Measurements from ENCODE around the gene SNX19. TPM values are rescaled to one million over a fixed set of nuclear protein-coding genes. Genes with fewer than 3 reads are reported as not detected.
"Not testable (repeated sequence)": the region's sequence is repeated elsewhere in the genome, so short reads cannot be mapped to it uniquely, and the experiment has no call there.

The SNX19 gene
- total RNA-seq: 40.8 TPM

GRCh38 chr11:130916238-130916855, at the start of gene SNX19:
Gene SNX19, minus strand, starts transcription at chr11:130916479. Its CDS starts 540 bp downstream, at chr11:130915939.
- no peak for FAIRE-seq

GRCh38 chr11:130964058-130964792, 47.9 kb upstream of the SNX19 start:
- FAIRE-seq (no peak), DNase-seq (ENCODE audit: low spot score in 2 of 2) (no peak)

More at GRCh38 chr11:130916238-130916855, at the start of gene SNX19:
- DNase-seq (ENCODE audit: low spot score in 2 of 2): peak; percentile 94 to 95

- DNase-seq (ENCODE audit: low spot score in 2 of 2) (no peak), FAIRE-seq (no peak)
Observed at GRCh38 chr11:130947889-130948288, 31.6 kb upstream of the SNX19 start.

- FAIRE-seq (no peak), DNase-seq (ENCODE audit: low spot score in 2 of 2) (no peak)
Observed at GRCh38 chr11:130947481-130947880, 31.2 kb upstream of the SNX19 start.

GRCh38 chr11:130947058-130947457, 30.8 kb upstream of the SNX19 start:
- FAIRE-seq (no peak), DNase-seq (ENCODE audit: low spot score in 2 of 2) (no peak)

- no peak for FAIRE-seq
Observed at GRCh38 chr11:130945896-130946295, 29.6 kb upstream of the SNX19 start.

GRCh38 chr11:130940706-130941105, 24.4 kb upstream of the SNX19 start:
- DNase-seq (ENCODE audit: low spot score in 2 of 2): no peak
- no peak for FAIRE-seq

More at GRCh38 chr11:130945896-130946295, 29.6 kb upstream of the SNX19 start:
- peak in 1 of 2 donors; percentile 25 for DNase-seq (ENCODE audit: low spot score in 2 of 2)

- DNase-seq (ENCODE audit: low spot score in 2 of 2) (no peak), FAIRE-seq (no peak)
Observed at GRCh38 chr11:130937051-130937450, 20.8 kb upstream of the SNX19 start.

GRCh38 chr11:130932086-130932712, 15.9 kb upstream of the SNX19 start:
- FAIRE-seq (no peak), DNase-seq (ENCODE audit: low spot score in 2 of 2) (no peak)

- FAIRE-seq (no peak), DNase-seq (ENCODE audit: low spot score in 2 of 2) (no peak)
Observed at GRCh38 chr11:130924750-130925149, 8.5 kb upstream of the SNX19 start.

GRCh38 chr11:130920612-130921011, 4.3 kb upstream of the SNX19 start:
- FAIRE-seq; DNase-seq (ENCODE audit: low spot score in 2 of 2): not testable (repeated sequence)

- DNase-seq (ENCODE audit: low spot score in 2 of 2) (no peak), FAIRE-seq (no peak)
Observed at GRCh38 chr11:130918081-130918480, 1.8 kb upstream of the SNX19 start.

GRCh38 chr11:130916910-130917309, 631 bp upstream of the SNX19 start:
- no peak for FAIRE-seq
- peak in 1 of 2 donors; percentile 27 for DNase-seq (ENCODE audit: low spot score in 2 of 2)

GRCh38 chr11:130915603-130916237, 559 bp downstream of the SNX19 start:
- FAIRE-seq (no peak), DNase-seq (ENCODE audit: low spot score in 2 of 2) (no peak)

- no peak for FAIRE-seq
Observed at GRCh38 chr11:130913268-130913667, 3.0 kb downstream of the SNX19 start.

GRCh38 chr11:130912552-130912951, 3.7 kb downstream of the SNX19 start:
- FAIRE-seq (no peak), DNase-seq (ENCODE audit: low spot score in 2 of 2) (no peak)

More at GRCh38 chr11:130913268-130913667, 3.0 kb downstream of the SNX19 start:
- no peak for DNase-seq (ENCODE audit: low spot score in 2 of 2)

- no peak for FAIRE-seq
Observed at GRCh38 chr11:130911306-130911705, 5.0 kb downstream of the SNX19 start.

GRCh38 chr11:130909650-130910049, 6.6 kb downstream of the SNX19 start:
- FAIRE-seq (no peak), DNase-seq (ENCODE audit: low spot score in 2 of 2) (no peak)

More at GRCh38 chr11:130911306-130911705, 5.0 kb downstream of the SNX19 start:
- no peak for DNase-seq (ENCODE audit: low spot score in 2 of 2)

GRCh38 chr11:130908770-130909625, 7.3 kb downstream of the SNX19 start:
- FAIRE-seq (no peak), DNase-seq (ENCODE audit: low spot score in 2 of 2) (no peak)

GRCh38 chr11:130908061-130908460, 8.2 kb downstream of the SNX19 start:
- no peak for FAIRE-seq
- DNase-seq (ENCODE audit: low spot score in 2 of 2): no peak
